ENCODE results near the gene RSPO1.

Gene RSPO1

GRCh38 chr1:37612186-37612585 is 22.5 kb downstream of the RSPO1 start:
- peaks cover 0 to 15% of the 10 kb centered on the region in 2 donors for H3K27me3 ChIP-seq (ENCODE audit: control insufficient read depth in 1 of 2, insufficient read depth in 2 of 2, low read length in 2 of 2)
- H3K4me3 ChIP-seq (ENCODE audit: low read depth in 1 of 2, low read length in 2 of 2) = no peak overlapping the region
- no peak overlapping the region for H3K27ac ChIP-seq (ENCODE audit: low read depth, low read length)

GRCh38 chr1:37609994-37610393 is 24.7 kb downstream of the RSPO1 start:
- Histone ChIP-seq H3K4me3 (ENCODE audit: low read depth in 1 of 2, low read length in 2 of 2) (no peak overlapping the region), H3K27me3 (ENCODE audit: control insufficient read depth in 1 of 2, insufficient read depth in 2 of 2, low read length in 2 of 2) (no peaks in the 10 kb centered on the region), H3K36me3 (ENCODE audit: insufficient read depth, low read length) (no peaks in the 10 kb centered on the region), H3K27ac (ENCODE audit: low read depth, low read length) (no peak overlapping the region), H3K9me3 (ENCODE audit: low read length) (no peaks in the 10 kb centered on the region), H3K4me1 (ENCODE audit: insufficient read depth, low read length) (peaks cover 34% of the 10 kb centered on the region), H3K9ac (ENCODE audit: low read length) (no peak overlapping the region)

More at GRCh38 chr1:37612186-37612585, 22.5 kb downstream of the RSPO1 start:
- no peaks in the 10 kb centered on the region for H3K9me3 ChIP-seq (ENCODE audit: low read length)
- no peaks in the 10 kb centered on the region for H3K36me3 ChIP-seq (ENCODE audit: insufficient read depth, low read length)
- peaks cover 15% of the 10 kb centered on the region for H3K4me1 ChIP-seq (ENCODE audit: insufficient read depth, low read length)
- no peak overlapping the region for H3K9ac ChIP-seq (ENCODE audit: low read length)

GRCh38 chr1:37609002-37609401 is 25.7 kb downstream of the RSPO1 start:
- H3K27me3 ChIP-seq (ENCODE audit: control insufficient read depth in 1 of 2, insufficient read depth in 2 of 2, low read length in 2 of 2) = no peaks in the 10 kb centered on the region
- no peak overlapping the region for H3K4me3 ChIP-seq (ENCODE audit: low read depth in 1 of 2, low read length in 2 of 2)
- H3K4me1 ChIP-seq (ENCODE audit: insufficient read depth, low read length) = peaks cover 39% of the 10 kb centered on the region
- H3K27ac ChIP-seq (ENCODE audit: low read depth, low read length) = no peak overlapping the region
- no peak overlapping the region for H3K9ac ChIP-seq (ENCODE audit: low read length)
- no peaks in the 10 kb centered on the region for H3K36me3 ChIP-seq (ENCODE audit: insufficient read depth, low read length)
- no peaks in the 10 kb centered on the region for H3K9me3 ChIP-seq (ENCODE audit: low read length)

GRCh38 chr1:37606481-37607263 is 28.0 kb downstream of the RSPO1 start:
- no peaks in the 10 kb centered on the region for H3K9me3 ChIP-seq (ENCODE audit: low read length)
- no peak overlapping the region for H3K27ac ChIP-seq (ENCODE audit: low read depth, low read length)
- peak overlapping the region in 1 of 2 donors; percentile 17 for H3K4me3 ChIP-seq (ENCODE audit: low read depth in 1 of 2, low read length in 2 of 2)
- no peak overlapping the region for H3K9ac ChIP-seq (ENCODE audit: low read length)
- peaks cover 44% of the 10 kb centered on the region for H3K4me1 ChIP-seq (ENCODE audit: insufficient read depth, low read length)
- H3K27me3 ChIP-seq (ENCODE audit: control insufficient read depth in 1 of 2, insufficient read depth in 2 of 2, low read length in 2 of 2) = no peaks in the 10 kb centered on the region
- H3K36me3 ChIP-seq (ENCODE audit: insufficient read depth, low read length) = no peaks in the 10 kb centered on the region

- Histone ChIP-seq H3K4me1 (ENCODE audit: insufficient read depth, low read length) (peaks cover 44% of the 10 kb centered on the region), H3K36me3 (ENCODE audit: insufficient read depth, low read length) (no peaks in the 10 kb centered on the region), H3K27ac (ENCODE audit: low read depth, low read length) (no peak overlapping the region), H3K27me3 (ENCODE audit: control insufficient read depth in 1 of 2, insufficient read depth in 2 of 2, low read length in 2 of 2) (no peaks in the 10 kb centered on the region), H3K4me3 (ENCODE audit: low read depth in 1 of 2, low read length in 2 of 2) (no peak overlapping the region), H3K9me3 (ENCODE audit: low read length) (no peaks in the 10 kb centered on the region), H3K9ac (ENCODE audit: low read length) (no peak overlapping the region)
Measured at GRCh38 chr1:37605806-37606474, 28.8 kb downstream of the RSPO1 start.

GRCh38 chr1:37605061-37605650 is 29.5 kb downstream of the RSPO1 start:
- H3K36me3 ChIP-seq (ENCODE audit: insufficient read depth, low read length) = no peaks in the 10 kb centered on the region
- H3K9me3 ChIP-seq (ENCODE audit: low read length) = no peaks in the 10 kb centered on the region
- no peaks in the 10 kb centered on the region for H3K27me3 ChIP-seq (ENCODE audit: control insufficient read depth in 1 of 2, insufficient read depth in 2 of 2, low read length in 2 of 2)
- H3K4me1 ChIP-seq (ENCODE audit: insufficient read depth, low read length) = peaks cover 44% of the 10 kb centered on the region
- no peak overlapping the region for H3K9ac ChIP-seq (ENCODE audit: low read length)
- no peak overlapping the region for H3K27ac ChIP-seq (ENCODE audit: low read depth, low read length)
- H3K4me3 ChIP-seq (ENCODE audit: low read depth in 1 of 2, low read length in 2 of 2) = no peak overlapping the region

GRCh38 chr1:37602750-37603694 is 31.7 kb downstream of the RSPO1 start:
- Histone ChIP-seq H3K27me3 (ENCODE audit: control insufficient read depth in 1 of 2, insufficient read depth in 2 of 2, low read length in 2 of 2) (no peaks in the 10 kb centered on the region), H3K27ac (ENCODE audit: low read depth, low read length) (no peak overlapping the region), H3K4me1 (ENCODE audit: insufficient read depth, low read length) (peaks cover 29% of the 10 kb centered on the region), H3K4me3 (ENCODE audit: low read depth in 1 of 2, low read length in 2 of 2) (no peak overlapping the region), H3K36me3 (ENCODE audit: insufficient read depth, low read length) (no peaks in the 10 kb centered on the region), H3K9ac (ENCODE audit: low read length) (no peak overlapping the region), H3K9me3 (ENCODE audit: low read length) (no peaks in the 10 kb centered on the region)

- H3K4me3 ChIP-seq (ENCODE audit: low read depth in 1 of 2, low read length in 2 of 2) = no peak overlapping the region
- H3K9ac ChIP-seq (ENCODE audit: low read length) = no peak overlapping the region
- no peaks in the 10 kb centered on the region for H3K9me3 ChIP-seq (ENCODE audit: low read length)
- H3K27me3 ChIP-seq (ENCODE audit: control insufficient read depth in 1 of 2, insufficient read depth in 2 of 2, low read length in 2 of 2) = no peaks in the 10 kb centered on the region
- peaks cover 26% of the 10 kb centered on the region for H3K4me1 ChIP-seq (ENCODE audit: insufficient read depth, low read length)
- no peaks in the 10 kb centered on the region for H3K36me3 ChIP-seq (ENCODE audit: insufficient read depth, low read length)
- H3K27ac ChIP-seq (ENCODE audit: low read depth, low read length) = no peak overlapping the region
Measured at GRCh38 chr1:37601441-37601840, 33.3 kb downstream of the RSPO1 start.

GRCh38 chr1:37599940-37600339 is 34.8 kb downstream of the RSPO1 start:
- no peak overlapping the region for H3K4me3 ChIP-seq (ENCODE audit: low read depth in 1 of 2, low read length in 2 of 2)
- no peaks in the 10 kb centered on the region for H3K27me3 ChIP-seq (ENCODE audit: control insufficient read depth in 1 of 2, insufficient read depth in 2 of 2, low read length in 2 of 2)

GRCh38 chr1:37596182-37596667 is 38.5 kb downstream of the RSPO1 start:
- Histone ChIP-seq H3K27me3 (ENCODE audit: control insufficient read depth in 1 of 2, insufficient read depth in 2 of 2, low read length in 2 of 2) (no peaks in the 10 kb centered on the region), H3K9me3 (ENCODE audit: low read length) (no peaks in the 10 kb centered on the region), H3K9ac (ENCODE audit: low read length) (peak overlapping the region; percentile 88), H3K4me3 (ENCODE audit: low read depth in 1 of 2, low read length in 2 of 2) (peak overlapping the region; percentile 39 to 99), H3K27ac (ENCODE audit: low read depth, low read length) (peak overlapping the region; percentile 28), H3K4me1 (ENCODE audit: insufficient read depth, low read length) (peaks cover 22% of the 10 kb centered on the region), H3K36me3 (ENCODE audit: insufficient read depth, low read length) (peaks cover 18% of the 10 kb centered on the region)

More at GRCh38 chr1:37599940-37600339, 34.8 kb downstream of the RSPO1 start:
- H3K9ac ChIP-seq (ENCODE audit: low read length) = no peak overlapping the region
- no peaks in the 10 kb centered on the region for H3K9me3 ChIP-seq (ENCODE audit: low read length)
- peaks cover 19% of the 10 kb centered on the region for H3K4me1 ChIP-seq (ENCODE audit: insufficient read depth, low read length)
- no peak overlapping the region for H3K27ac ChIP-seq (ENCODE audit: low read depth, low read length)
- H3K36me3 ChIP-seq (ENCODE audit: insufficient read depth, low read length) = no peaks in the 10 kb centered on the region
